ENCODE data around the gene MPHOSPH9.

DNA sequence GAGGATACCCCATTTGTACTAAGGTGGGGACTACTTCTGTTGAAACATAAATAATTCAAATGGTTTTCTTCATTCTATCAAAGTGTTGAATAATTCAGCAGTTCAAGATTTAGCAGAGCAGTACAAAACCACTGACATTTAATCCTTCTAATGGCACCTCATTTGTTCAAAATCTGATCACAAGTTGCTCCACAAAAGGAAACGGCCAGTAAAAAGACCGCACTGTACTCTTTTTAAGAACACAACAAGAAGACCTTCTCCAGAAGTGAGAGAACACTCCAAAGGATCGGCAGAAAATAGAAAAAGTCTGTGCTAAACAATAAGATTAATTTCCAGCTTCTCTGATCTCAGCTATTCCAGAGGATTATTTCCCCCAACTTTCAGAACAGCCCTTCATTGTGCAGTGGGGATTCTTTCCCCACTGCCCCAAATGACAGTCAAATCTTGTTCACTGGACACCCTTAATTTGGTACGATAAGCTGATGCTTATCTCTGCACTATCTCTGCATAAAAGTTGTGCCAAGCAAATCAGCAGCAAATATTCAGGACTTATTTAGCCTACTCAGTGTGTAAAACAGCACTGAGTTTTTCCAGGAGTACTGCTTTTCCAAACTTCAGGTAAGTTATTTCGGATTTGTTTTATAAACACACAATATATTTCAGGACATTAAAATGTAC lies 5.2 kb downstream of the MPHOSPH9 start:
- TF ChIP-seq, protein P1, sequence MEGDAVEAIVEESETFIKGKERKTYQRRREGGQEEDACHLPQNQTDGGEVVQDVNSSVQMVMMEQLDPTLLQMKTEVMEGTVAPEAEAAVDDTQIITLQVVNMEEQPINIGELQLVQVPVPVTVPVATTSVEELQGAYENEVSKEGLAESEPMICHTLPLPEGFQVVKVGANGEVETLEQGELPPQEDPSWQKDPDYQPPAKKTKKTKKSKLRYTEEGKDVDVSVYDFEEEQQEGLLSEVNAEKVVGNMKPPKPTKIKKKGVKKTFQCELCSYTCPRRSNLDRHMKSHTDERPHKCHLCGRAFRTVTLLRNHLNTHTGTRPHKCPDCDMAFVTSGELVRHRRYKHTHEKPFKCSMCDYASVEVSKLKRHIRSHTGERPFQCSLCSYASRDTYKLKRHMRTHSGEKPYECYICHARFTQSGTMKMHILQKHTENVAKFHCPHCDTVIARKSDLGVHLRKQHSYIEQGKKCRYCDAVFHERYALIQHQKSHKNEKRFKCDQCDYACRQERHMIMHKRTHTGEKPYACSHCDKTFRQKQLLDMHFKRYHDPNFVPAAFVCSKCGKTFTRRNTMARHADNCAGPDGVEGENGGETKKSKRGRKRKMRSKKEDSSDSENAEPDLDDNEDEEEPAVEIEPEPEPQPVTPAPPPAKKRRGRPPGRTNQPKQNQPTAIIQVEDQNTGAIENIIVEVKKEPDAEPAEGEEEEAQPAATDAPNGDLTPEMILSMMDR (IDR thresholded peaks at IDR 0.05), result no peak
- TF ChIP-seq POLR2A (IDR thresholded peaks at IDR 0.05) (no peak), EP300 (IDR thresholded peaks at IDR 0.05) (no peak)

Measured in suprapubic skin (tissue), 3 donors.